ENCODE results near the gene SGCD.

The SGCD gene

DNA sequence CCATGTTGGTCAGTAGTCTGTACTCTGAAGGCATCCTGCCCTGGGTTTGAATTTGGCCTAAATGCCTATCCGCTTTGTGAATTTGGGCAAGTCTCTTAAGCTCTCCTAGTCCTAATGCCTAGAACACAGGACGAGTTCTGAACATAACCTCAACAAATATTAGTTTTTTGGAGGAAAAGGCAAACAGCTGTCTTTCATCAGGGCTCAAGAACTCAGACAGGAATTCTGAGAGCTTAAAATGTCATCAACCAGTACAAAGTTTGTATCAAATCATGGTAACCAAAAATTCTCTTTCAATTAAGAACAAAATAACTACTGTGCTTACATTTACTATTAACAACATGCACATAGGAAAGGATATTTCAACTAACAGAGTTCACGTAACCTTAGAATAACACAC lies 340.7 kb downstream of the SGCD start:
- no peak for DNase-seq (ENCODE audit: insufficient read length, low spot score)
- no peak for TF ChIP-seq POLR2A (IDR thresholded peaks at IDR 0.05; ENCODE audit: low read depth, low read length)
- TF ChIP-seq SPI1 (IDR thresholded peaks at IDR 0.05; ENCODE audit: low read depth, low read length) = no peak
- TF ChIP-seq TAF1 (IDR thresholded peaks at IDR 0.05; ENCODE audit: low read depth, low read length) = no peak
- no peak for TF ChIP-seq PAX5 (IDR thresholded peaks at IDR 0.05; ENCODE audit: insufficient read depth, low read length, severe bottlenecking)
- no peak for TF ChIP-seq POLR2AphosphoS5 (IDR thresholded peaks at IDR 0.05; ENCODE audit: low read depth, low read length)
- TF ChIP-seq POU2F2 (IDR thresholded peaks at IDR 0.05; ENCODE audit: low read depth, low read length) = no peak
- no peak for FAIRE-seq

GRCh38 chr5:156669416-156669815 lies 342.5 kb downstream of the SGCD start:
- DNase-seq (ENCODE audit: insufficient read length, low spot score) (no peak), FAIRE-seq (no peak)
- TF ChIP-seq PAX5 (IDR thresholded peaks at IDR 0.05; ENCODE audit: insufficient read depth, low read length, severe bottlenecking) = no peak
- TF ChIP-seq POLR2AphosphoS5 (IDR thresholded peaks at IDR 0.05; ENCODE audit: low read depth, low read length) = no peak
- TF ChIP-seq POLR2A (IDR thresholded peaks at IDR 0.05; ENCODE audit: low read depth, low read length) = no peak
- no peak for TF ChIP-seq TAF1 (IDR thresholded peaks at IDR 0.05; ENCODE audit: low read depth, low read length)
- no peak for TF ChIP-seq SPI1 (IDR thresholded peaks at IDR 0.05; ENCODE audit: low read depth, low read length)

- no peak for TF ChIP-seq POLR2A (IDR thresholded peaks at IDR 0.05; ENCODE audit: low read depth, low read length)
- no peak for TF ChIP-seq SPI1 (IDR thresholded peaks at IDR 0.05; ENCODE audit: low read depth, low read length)
- no peak for TF ChIP-seq TAF1 (IDR thresholded peaks at IDR 0.05; ENCODE audit: low read depth, low read length)
- TF ChIP-seq PAX5 (IDR thresholded peaks at IDR 0.05; ENCODE audit: insufficient read depth, low read length, severe bottlenecking) = no peak
- TF ChIP-seq POLR2AphosphoS5 (IDR thresholded peaks at IDR 0.05; ENCODE audit: low read depth, low read length) = no peak
- TF ChIP-seq POU2F2 (IDR thresholded peaks at IDR 0.05; ENCODE audit: low read depth, low read length) = no peak
- no peak for DNase-seq (ENCODE audit: insufficient read length, low spot score)
- FAIRE-seq = no peak
Observed at GRCh38 chr5:156670615-156671014, 343.7 kb downstream of the SGCD start.

DNA sequence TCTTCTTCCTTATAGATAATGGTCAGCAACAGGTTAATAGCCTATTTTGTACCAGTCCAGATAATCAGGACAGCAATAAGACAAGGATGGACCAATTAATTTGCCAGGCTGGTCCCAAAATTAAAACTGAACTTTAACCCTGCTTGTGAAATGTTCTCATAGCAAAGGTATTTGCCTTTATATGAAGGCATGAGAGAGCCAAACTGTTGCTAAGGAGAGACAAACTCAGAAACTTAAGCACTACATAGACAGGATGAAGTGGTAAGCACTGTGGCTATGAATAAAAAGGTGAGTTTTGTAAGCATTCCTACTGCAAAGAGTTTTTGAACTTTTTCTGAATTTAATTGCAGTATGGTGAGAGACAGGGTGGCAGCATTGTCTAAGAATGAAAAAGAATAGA lies 348.4 kb downstream of the SGCD start:
- no peak for DNase-seq (ENCODE audit: insufficient read length, low spot score)
- TF ChIP-seq POLR2A (IDR thresholded peaks at IDR 0.05; ENCODE audit: low read depth, low read length) = no peak
- TF ChIP-seq POU2F2 (IDR thresholded peaks at IDR 0.05; ENCODE audit: low read depth, low read length) = no peak
- TF ChIP-seq SPI1 (IDR thresholded peaks at IDR 0.05; ENCODE audit: low read depth, low read length) = no peak
- TF ChIP-seq POLR2AphosphoS5 (IDR thresholded peaks at IDR 0.05; ENCODE audit: low read depth, low read length) = no peak
- no peak for TF ChIP-seq PAX5 (IDR thresholded peaks at IDR 0.05; ENCODE audit: insufficient read depth, low read length, severe bottlenecking)
- TF ChIP-seq TAF1 (IDR thresholded peaks at IDR 0.05; ENCODE audit: low read depth, low read length) = no peak
- no peak for FAIRE-seq

GRCh38 chr5:156677963-156678362 lies 351.0 kb downstream of the SGCD start:
- TF ChIP-seq PAX5 (IDR thresholded peaks at IDR 0.05; ENCODE audit: insufficient read depth, low read length, severe bottlenecking) (no peak), POU2F2 (IDR thresholded peaks at IDR 0.05; ENCODE audit: low read depth, low read length) (no peak), TAF1 (IDR thresholded peaks at IDR 0.05; ENCODE audit: low read depth, low read length) (no peak), SPI1 (IDR thresholded peaks at IDR 0.05; ENCODE audit: low read depth, low read length) (no peak), POLR2A (IDR thresholded peaks at IDR 0.05; ENCODE audit: low read depth, low read length) (no peak), POLR2AphosphoS5 (IDR thresholded peaks at IDR 0.05; ENCODE audit: low read depth, low read length) (no peak)
- DNase-seq (ENCODE audit: insufficient read length, low spot score) = no peak
- FAIRE-seq = no peak

- TF ChIP-seq POLR2AphosphoS5 (IDR thresholded peaks at IDR 0.05; ENCODE audit: low read depth, low read length) (no peak), POLR2A (IDR thresholded peaks at IDR 0.05; ENCODE audit: low read depth, low read length) (no peak), SPI1 (IDR thresholded peaks at IDR 0.05; ENCODE audit: low read depth, low read length) (no peak), POU2F2 (IDR thresholded peaks at IDR 0.05; ENCODE audit: low read depth, low read length) (no peak), PAX5 (IDR thresholded peaks at IDR 0.05; ENCODE audit: insufficient read depth, low read length, severe bottlenecking) (no peak), TAF1 (IDR thresholded peaks at IDR 0.05; ENCODE audit: low read depth, low read length) (no peak)
- DNase-seq (ENCODE audit: insufficient read length, low spot score) (no peak), FAIRE-seq (no peak)
Observed at GRCh38 chr5:156678484-156678883, 351.5 kb downstream of the SGCD start.

- FAIRE-seq (no peak), DNase-seq (ENCODE audit: insufficient read length, low spot score) (no peak)
- TF ChIP-seq TAF1 (IDR thresholded peaks at IDR 0.05; ENCODE audit: low read depth, low read length) = no peak
- TF ChIP-seq POLR2AphosphoS5 (IDR thresholded peaks at IDR 0.05; ENCODE audit: low read depth, low read length) = no peak
- no peak for TF ChIP-seq POLR2A (IDR thresholded peaks at IDR 0.05; ENCODE audit: low read depth, low read length)
- no peak for TF ChIP-seq SPI1 (IDR thresholded peaks at IDR 0.05; ENCODE audit: low read depth, low read length)
- no peak for TF ChIP-seq PAX5 (IDR thresholded peaks at IDR 0.05; ENCODE audit: insufficient read depth, low read length, severe bottlenecking)
- no peak for TF ChIP-seq POU2F2 (IDR thresholded peaks at IDR 0.05; ENCODE audit: low read depth, low read length)
Observed at GRCh38 chr5:156680831-156681230, 353.9 kb downstream of the SGCD start.

- TF ChIP-seq TAF1 (IDR thresholded peaks at IDR 0.05; ENCODE audit: low read depth, low read length) = no peak
- TF ChIP-seq POU2F2 (IDR thresholded peaks at IDR 0.05; ENCODE audit: low read depth, low read length) = no peak
- no peak for TF ChIP-seq POLR2AphosphoS5 (IDR thresholded peaks at IDR 0.05; ENCODE audit: low read depth, low read length)
- no peak for TF ChIP-seq POLR2A (IDR thresholded peaks at IDR 0.05; ENCODE audit: low read depth, low read length)
- DNase-seq (ENCODE audit: insufficient read length, low spot score) (no peak), FAIRE-seq (no peak)
Observed at GRCh38 chr5:156681265-156681664, 354.3 kb downstream of the SGCD start.

DNA sequence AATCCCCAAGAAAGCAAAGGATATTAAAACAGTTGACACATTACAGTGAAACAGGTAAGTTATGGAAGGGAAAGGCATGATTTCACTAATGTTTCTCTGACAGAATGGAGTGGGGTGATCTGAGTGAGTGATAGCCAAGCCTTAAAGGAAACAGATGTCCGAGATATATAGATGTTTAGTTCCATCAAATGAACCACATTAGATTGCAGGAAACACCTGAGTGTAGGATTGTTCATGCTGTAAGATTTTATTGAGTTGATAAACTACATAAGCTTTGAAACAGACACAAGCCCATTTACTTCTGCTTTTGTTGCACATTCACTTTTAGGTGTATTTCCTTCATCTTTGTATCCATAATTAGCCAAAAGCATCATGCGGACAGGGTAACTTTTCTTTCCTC lies 356.0 kb downstream of the SGCD start:
- no peak for DNase-seq (ENCODE audit: insufficient read length, low spot score)
- FAIRE-seq = no peak
- TF ChIP-seq PAX5 (IDR thresholded peaks at IDR 0.05; ENCODE audit: insufficient read depth, low read length, severe bottlenecking) = no peak
- no peak for TF ChIP-seq POU2F2 (IDR thresholded peaks at IDR 0.05; ENCODE audit: low read depth, low read length)
- TF ChIP-seq SPI1 (IDR thresholded peaks at IDR 0.05; ENCODE audit: low read depth, low read length) = no peak
- TF ChIP-seq TAF1 (IDR thresholded peaks at IDR 0.05; ENCODE audit: low read depth, low read length) = no peak
- no peak for TF ChIP-seq POLR2A (IDR thresholded peaks at IDR 0.05; ENCODE audit: low read depth, low read length)

- TF ChIP-seq POLR2AphosphoS5 (IDR thresholded peaks at IDR 0.05; ENCODE audit: low read depth, low read length) (no peak), POLR2A (IDR thresholded peaks at IDR 0.05; ENCODE audit: low read depth, low read length) (no peak), TAF1 (IDR thresholded peaks at IDR 0.05; ENCODE audit: low read depth, low read length) (no peak), PAX5 (IDR thresholded peaks at IDR 0.05; ENCODE audit: insufficient read depth, low read length, severe bottlenecking) (no peak)
- DNase-seq (ENCODE audit: insufficient read length, low spot score) (no peak), FAIRE-seq (no peak)
Observed at GRCh38 chr5:156683509-156683908, 356.5 kb downstream of the SGCD start.

Measured in GM12891 (cell line).